Stimulated activated CD8-positive, alpha-beta memory T cell treated with anti-CD3 and anti-CD28 coated beads, Interleukin-15, amount 100 ng/mL, for 24 hours (primary cell): ENCODE results near the gene CSAD.

Experiments
- DNase-seq: peaks from one replicate; pipeline ENCODE4 v3.0.0-alpha.2; 2020; ENCODE audit warnings: low read depth

CSAD gene

GRCh38 chr12:53199700-53200099 is 19.0 kb upstream of the CSAD start:
- no peak for DNase-seq

- no peak for DNase-seq
Observed at GRCh38 chr12:53198486-53199110, 17.9 kb upstream of the CSAD start.

- DNase-seq, result no peak
Observed at GRCh38 chr12:53197011-53197640, 16.4 kb upstream of the CSAD start.

- no peak for DNase-seq
Observed at GRCh38 chr12:53196486-53196885, 15.8 kb upstream of the CSAD start.

- no peak for DNase-seq
Observed at GRCh38 chr12:53195516-53196420, 15.0 kb upstream of the CSAD start.

- no peak for DNase-seq
Observed at GRCh38 chr12:53194973-53195372, 14.2 kb upstream of the CSAD start.

GRCh38 chr12:53193985-53194716 is 13.4 kb upstream of the CSAD start:
- no peak for DNase-seq

GRCh38 chr12:53193040-53193439 is 12.3 kb upstream of the CSAD start:
- DNase-seq, result no peak

GRCh38 chr12:53192531-53193021 is 11.9 kb upstream of the CSAD start:
- no peak for DNase-seq

GRCh38 chr12:53191885-53192530 is 11.3 kb upstream of the CSAD start:
- DNase-seq, result no peak

- no peak for DNase-seq
Observed at GRCh38 chr12:53191096-53191884, 10.6 kb upstream of the CSAD start.

GRCh38 chr12:53190108-53190729 is 9.5 kb upstream of the CSAD start:
- DNase-seq, result no peak

GRCh38 chr12:53187145-53187899 is 6.6 kb upstream of the CSAD start:
- DNase-seq, result no peak

GRCh38 chr12:53186745-53187144 is 6.0 kb upstream of the CSAD start:
- no peak for DNase-seq

GRCh38 chr12:53185582-53186153 is 4.9 kb upstream of the CSAD start:
- DNase-seq, result no peak

- no peak for DNase-seq
Observed at GRCh38 chr12:53184828-53185227, 4.1 kb upstream of the CSAD start.

GRCh38 chr12:53182903-53183302 is 2.2 kb upstream of the CSAD start:
- DNase-seq, result no peak

- no peak for DNase-seq
Observed at GRCh38 chr12:53181935-53182334, 1.2 kb upstream of the CSAD start.

GRCh38 chr12:53180931-53181645 is 363 bp upstream of the CSAD start:
- DNase-seq, result peak; percentile 61
